ENCODE data around the gene SH3BP1. TPM values are rescaled to one million over a fixed set of nuclear protein-coding genes. Genes with fewer than 3 reads are reported as not detected.

The SH3BP1 gene
- total and polyA plus RNA-seq, 9 of the 15 experiments (the other 6 are each of a cell fraction or from before 2014, with no cell fraction given) = 0.10 to 36.2 (median 10.4) TPM

GRCh38 chr22:37601540-37602442 lies 37.7 kb upstream of the SH3BP1 start (continued):
- no peak for TF ChIP-seq HINFP (tag; conservative IDR thresholded peaks at IDR 0.05; ENCODE audit: low read depth)
- TF ChIP-seq KDM4B (IDR thresholded peaks at IDR 0.05; ENCODE audit: borderline replicate concordance in 2 of 2, low read depth in 1 of 2) = no peak
- TF ChIP-seq ZNF699 (CRISPR knock-in tag; IDR thresholded peaks at IDR 0.05; ENCODE audit: insufficient replicate concordance) = no peak
- no peak for TF ChIP-seq DLX4 (CRISPR knock-in tag; IDR thresholded peaks at IDR 0.05)
- TF ChIP-seq ZNF212 (CRISPR knock-in tag; IDR thresholded peaks at IDR 0.05) = no peak
- TF ChIP-seq MGA (IDR thresholded peaks at IDR 0.05) = no peak; the same call in 1 of the 2 replicates
- no peak for TF ChIP-seq HMGN3 (IDR thresholded peaks at IDR 0.05; ENCODE audit: borderline replicate concordance, extremely low read depth, insufficient read length, low read depth, low read length)
- TF ChIP-seq MTA3 (IDR thresholded peaks at IDR 0.05; ENCODE audit: borderline replicate concordance) = no peak
- no peak for TF ChIP-seq ZNF395 (CRISPR knock-in tag; IDR thresholded peaks at IDR 0.05)
- no peak for TF ChIP-seq YBX1 (IDR thresholded peaks at IDR 0.05)
- TF ChIP-seq ZNF224 (CRISPR knock-in tag; IDR thresholded peaks at IDR 0.05) = no peak
